22Rv1 (cell line): Measurements from ENCODE around the gene RNF213.

ENCODE experiments used
- CTCF ChIP-seq: fragments of 450-650 bp; IDR thresholded peaks from 2 replicates; pipeline ENCODE4 v1.5.1; 2017; ENCODE audit warnings: mild to moderate bottlenecking
- ZFX ChIP-seq: fragments of 450-650 bp; IDR thresholded peaks from 2 replicates; pipeline ENCODE4 v1.6.1; 2017; ENCODE audit warnings: antibody characterized with exemption, borderline replicate concordance

- no peak for TF ChIP-seq CTCF
- TF ChIP-seq ZFX: no peak
These were observed 6.7 kb downstream of the RNF213 start for GRCh38 chr17:80267391-80267790.
